SK-N-SH treated with all-trans-retinoic acid at 6 μM for 48 hours (cell line): ENCODE data around the gene VARS1.

Experiments used
- ATAC-seq: fragments of 200-7000 bp; cut with Tn5 transposase; 3 replicates; pipeline ENCODE4 v1.9.1; 2020; ENCODE audit warnings: mild to moderate bottlenecking, moderate library complexity
- ARNTL ChIP-seq: fragments of 450-650 bp; formaldehyde crosslinking; IDR thresholded peaks from 2 replicates; pipeline ENCODE4 v1.5.0; 2020; ENCODE audit warnings: low read depth, mild to moderate bottlenecking, moderate library complexity, borderline replicate concordance
- BACH2 ChIP-seq: fragments of 250-450 bp; sonication (Bioruptor Pico); IDR thresholded peaks from 2 replicates; pipeline ENCODE4 v1.9.0; 2021; ENCODE audit warnings: mild to moderate bottlenecking, borderline replicate concordance
- CSDC2 ChIP-seq: fragments of 250-450 bp; sonication (Bioruptor Pico); IDR thresholded peaks from 2 replicates; pipeline ENCODE4 v1.5.0; 2020; ENCODE audit warnings: mild to moderate bottlenecking, moderate library complexity
- ESRRG ChIP-seq: fragments of 250-450 bp; sonication (Bioruptor Pico); IDR thresholded peaks from 2 replicates; pipeline ENCODE4 v1.6.1; 2021; ENCODE audit warnings: mild to moderate bottlenecking
- GLIS3 ChIP-seq: fragments of 250-450 bp; sonication (Bioruptor Pico); IDR thresholded peaks from 2 replicates; pipeline ENCODE4 v1.5.0; 2020; ENCODE audit warnings: mild to moderate bottlenecking, moderate library complexity
- ISL1 ChIP-seq: fragments of 250-450 bp; sonication (Bioruptor Pico); IDR thresholded peaks from 2 replicates; pipeline ENCODE4 v2.1.2; 2022; ENCODE audit warnings: mild to moderate bottlenecking, moderate library complexity
- OSR1 ChIP-seq: fragments of 250-450 bp; sonication (Bioruptor Pico); IDR thresholded peaks from 2 replicates; pipeline ENCODE4 v1.8.0; 2022; ENCODE audit warnings: moderate library complexity, mild to moderate bottlenecking, inconsistent platforms
- PPARA ChIP-seq: fragments of 250-450 bp; sonication (Bioruptor Pico); IDR thresholded peaks from 2 replicates; pipeline ENCODE4 v1.5.0; 2020; ENCODE audit warnings: mild to moderate bottlenecking, borderline replicate concordance
- RARB ChIP-seq: fragments of 250-450 bp; sonication (Bioruptor Pico); IDR thresholded peaks from 2 replicates; pipeline ENCODE4 v1.8.0; 2021; ENCODE audit warnings: mild to moderate bottlenecking, moderate library complexity
- SNAI2 ChIP-seq: fragments of 250-450 bp; sonication (Bioruptor Pico); IDR thresholded peaks from 2 replicates; pipeline ENCODE4 v1.5.0; 2020; ENCODE audit warnings: mild to moderate bottlenecking, moderate library complexity
- TCF4 ChIP-seq: fragments of 250-450 bp; sonication (Bioruptor Pico); IDR thresholded peaks from 2 replicates; pipeline ENCODE4 v1.8.0; 2021; ENCODE audit warnings: mild to moderate bottlenecking, moderate library complexity, borderline replicate concordance
- TOX ChIP-seq: fragments of 250-450 bp; sonication (Bioruptor Pico); IDR thresholded peaks from 2 replicates; pipeline ENCODE4 v1.8.0; 2021; ENCODE audit warnings: mild to moderate bottlenecking, moderate library complexity, borderline replicate concordance
- ZC3H10 ChIP-seq: fragments of 250-450 bp; sonication (Bioruptor Pico); IDR thresholded peaks from 2 replicates; pipeline ENCODE4 v1.5.1; 2021; ENCODE audit warnings: mild to moderate bottlenecking, moderate library complexity
- ZFP3 ChIP-seq: fragments of 250-450 bp; sonication (Bioruptor Pico); IDR thresholded peaks from 2 replicates; pipeline ENCODE4 v1.5.0; 2020; ENCODE audit warnings: mild to moderate bottlenecking, moderate library complexity
- ZFP30 ChIP-seq: fragments of 450-650 bp; formaldehyde crosslinking; IDR thresholded peaks from 2 replicates; pipeline ENCODE4 v1.5.0; 2022; ENCODE audit warnings: mild to moderate bottlenecking, moderate library complexity
- ZNF565 ChIP-seq: fragments of 450-650 bp; formaldehyde crosslinking; conservative IDR thresholded peaks from 2 replicates; pipeline ENCODE4 v1.5.0; 2020; ENCODE audit warnings: low read depth, mild to moderate bottlenecking, moderate library complexity
- ZNF70 ChIP-seq: fragments of 450-650 bp; formaldehyde crosslinking; IDR thresholded peaks from 2 replicates; pipeline ENCODE4 v1.5.0; 2020; ENCODE audit warnings: mild to moderate bottlenecking, moderate library complexity
- ZNF8 ChIP-seq: fragments of 450-650 bp; formaldehyde crosslinking; IDR thresholded peaks from 2 replicates; pipeline ENCODE4 v1.5.0; 2020; ENCODE audit warnings: mild to moderate bottlenecking, moderate library complexity
- TF ChIP-seq, protein P1 (sequence below): fragments of 250-450 bp; sonication (Bioruptor Pico); IDR thresholded peaks from 2 replicates; pipeline ENCODE4 v1.8.0; 2020; ENCODE audit warnings: mild to moderate bottlenecking, moderate library complexity, borderline replicate concordance
- TF ChIP-seq, protein P2 (sequence below): fragments of 250-450 bp; sonication (Bioruptor Pico); IDR thresholded peaks from 2 replicates; pipeline ENCODE4 v1.5.1; 2020; ENCODE audit warnings: low read depth, mild to moderate bottlenecking, moderate library complexity
- TF ChIP-seq, protein P3 (sequence below): fragments of 250-450 bp; sonication (Bioruptor Pico); IDR thresholded peaks from 2 replicates; pipeline ENCODE4 v1.5.0; 2020; ENCODE audit warnings: mild to moderate bottlenecking, moderate library complexity
- TF ChIP-seq, protein P4 (sequence below): fragments of 250-450 bp; sonication (Bioruptor Pico); IDR thresholded peaks from 2 replicates; pipeline ENCODE4 v1.5.1; 2021; ENCODE audit warnings: mild to moderate bottlenecking, moderate library complexity
- TF ChIP-seq, protein P5 (sequence below): fragments of 250-450 bp; sonication (Bioruptor Pico); IDR thresholded peaks from 2 replicates; pipeline ENCODE4 v1.8.0; 2021; ENCODE audit warnings: low read depth, mild to moderate bottlenecking, moderate library complexity, borderline replicate concordance

The VARS1 gene

DNA sequence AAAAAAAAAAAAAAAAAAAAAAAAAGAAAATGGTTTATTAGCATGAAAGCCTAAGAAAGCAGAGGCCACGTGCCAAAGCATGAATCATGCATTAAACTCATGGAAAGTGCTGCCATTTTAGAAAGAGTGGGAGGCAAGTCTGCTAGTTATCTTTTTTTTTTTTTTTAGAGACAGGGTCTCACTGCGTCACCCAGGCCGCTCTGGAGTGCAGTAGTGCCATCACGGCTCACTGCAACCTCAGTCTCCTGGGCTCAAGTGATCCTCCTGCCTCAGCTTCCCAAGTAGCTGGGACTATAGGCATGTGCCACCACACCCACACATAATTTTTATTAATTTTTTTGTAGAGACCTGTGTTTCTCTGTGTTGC is 23.6 kb downstream of the VARS1 start:
- ATAC-seq: no peak
- TF ChIP-seq TCF4 (CRISPR knock-in tag) (no peak), RARB (CRISPR knock-in tag) (no peak), GLIS3 (no peak), ZNF565 (CRISPR knock-in tag) (no peak), ISL1 (CRISPR knock-in tag) (no peak), TOX (CRISPR knock-in tag) (no peak), ESRRG (CRISPR knock-in tag) (no peak), ZNF8 (CRISPR knock-in tag) (no peak), BACH2 (CRISPR knock-in tag) (no peak), ARNTL (no peak), ZC3H10 (CRISPR knock-in tag) (no peak), ZNF70 (no peak)
- TF ChIP-seq, protein P1, sequence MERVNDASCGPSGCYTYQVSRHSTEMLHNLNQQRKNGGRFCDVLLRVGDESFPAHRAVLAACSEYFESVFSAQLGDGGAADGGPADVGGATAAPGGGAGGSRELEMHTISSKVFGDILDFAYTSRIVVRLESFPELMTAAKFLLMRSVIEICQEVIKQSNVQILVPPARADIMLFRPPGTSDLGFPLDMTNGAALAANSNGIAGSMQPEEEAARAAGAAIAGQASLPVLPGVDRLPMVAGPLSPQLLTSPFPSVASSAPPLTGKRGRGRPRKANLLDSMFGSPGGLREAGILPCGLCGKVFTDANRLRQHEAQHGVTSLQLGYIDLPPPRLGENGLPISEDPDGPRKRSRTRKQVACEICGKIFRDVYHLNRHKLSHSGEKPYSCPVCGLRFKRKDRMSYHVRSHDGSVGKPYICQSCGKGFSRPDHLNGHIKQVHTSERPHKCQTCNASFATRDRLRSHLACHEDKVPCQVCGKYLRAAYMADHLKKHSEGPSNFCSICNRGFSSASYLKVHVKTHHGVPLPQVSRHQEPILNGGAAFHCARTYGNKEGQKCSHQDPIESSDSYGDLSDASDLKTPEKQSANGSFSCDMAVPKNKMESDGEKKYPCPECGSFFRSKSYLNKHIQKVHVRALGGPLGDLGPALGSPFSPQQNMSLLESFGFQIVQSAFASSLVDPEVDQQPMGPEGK (CRISPR knock-in tag): no peak
- TF ChIP-seq, all 23 proteins: peak for 0

DNA sequence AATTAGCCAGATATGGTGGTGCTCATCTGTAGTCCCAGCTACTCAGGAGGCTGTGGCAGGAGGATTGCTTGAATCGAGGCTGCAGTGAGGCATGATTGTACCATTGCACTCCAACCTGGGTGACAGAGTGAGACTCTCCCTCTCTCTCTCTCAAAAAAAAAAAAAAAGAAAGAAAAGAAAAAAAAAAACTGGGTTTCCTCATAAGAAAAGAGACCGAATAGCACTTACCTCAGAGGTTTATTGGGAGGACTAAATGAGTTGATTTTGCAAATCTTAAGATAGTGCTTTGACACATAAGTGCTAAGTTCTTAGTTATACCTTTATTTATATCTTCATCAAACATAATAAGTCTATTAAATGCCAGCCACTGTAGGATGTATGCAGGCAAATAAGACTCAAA is 24.7 kb downstream of the VARS1 start:
- no peak for TF ChIP-seq CSDC2 (CRISPR knock-in tag)
- TF ChIP-seq TCF4 (CRISPR knock-in tag): no peak
- TF ChIP-seq, protein P2, sequence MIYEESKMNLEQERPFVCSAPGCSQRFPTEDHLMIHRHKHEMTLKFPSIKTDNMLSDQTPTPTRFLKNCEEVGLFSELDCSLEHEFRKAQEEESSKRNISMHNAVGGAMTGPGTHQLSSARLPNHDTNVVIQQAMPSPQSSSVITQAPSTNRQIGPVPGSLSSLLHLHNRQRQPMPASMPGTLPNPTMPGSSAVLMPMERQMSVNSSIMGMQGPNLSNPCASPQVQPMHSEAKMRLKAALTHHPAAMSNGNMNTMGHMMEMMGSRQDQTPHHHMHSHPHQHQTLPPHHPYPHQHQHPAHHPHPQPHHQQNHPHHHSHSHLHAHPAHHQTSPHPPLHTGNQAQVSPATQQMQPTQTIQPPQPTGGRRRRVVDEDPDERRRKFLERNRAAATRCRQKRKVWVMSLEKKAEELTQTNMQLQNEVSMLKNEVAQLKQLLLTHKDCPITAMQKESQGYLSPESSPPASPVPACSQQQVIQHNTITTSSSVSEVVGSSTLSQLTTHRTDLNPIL (CRISPR knock-in tag): no peak
- TF ChIP-seq, protein P3, sequence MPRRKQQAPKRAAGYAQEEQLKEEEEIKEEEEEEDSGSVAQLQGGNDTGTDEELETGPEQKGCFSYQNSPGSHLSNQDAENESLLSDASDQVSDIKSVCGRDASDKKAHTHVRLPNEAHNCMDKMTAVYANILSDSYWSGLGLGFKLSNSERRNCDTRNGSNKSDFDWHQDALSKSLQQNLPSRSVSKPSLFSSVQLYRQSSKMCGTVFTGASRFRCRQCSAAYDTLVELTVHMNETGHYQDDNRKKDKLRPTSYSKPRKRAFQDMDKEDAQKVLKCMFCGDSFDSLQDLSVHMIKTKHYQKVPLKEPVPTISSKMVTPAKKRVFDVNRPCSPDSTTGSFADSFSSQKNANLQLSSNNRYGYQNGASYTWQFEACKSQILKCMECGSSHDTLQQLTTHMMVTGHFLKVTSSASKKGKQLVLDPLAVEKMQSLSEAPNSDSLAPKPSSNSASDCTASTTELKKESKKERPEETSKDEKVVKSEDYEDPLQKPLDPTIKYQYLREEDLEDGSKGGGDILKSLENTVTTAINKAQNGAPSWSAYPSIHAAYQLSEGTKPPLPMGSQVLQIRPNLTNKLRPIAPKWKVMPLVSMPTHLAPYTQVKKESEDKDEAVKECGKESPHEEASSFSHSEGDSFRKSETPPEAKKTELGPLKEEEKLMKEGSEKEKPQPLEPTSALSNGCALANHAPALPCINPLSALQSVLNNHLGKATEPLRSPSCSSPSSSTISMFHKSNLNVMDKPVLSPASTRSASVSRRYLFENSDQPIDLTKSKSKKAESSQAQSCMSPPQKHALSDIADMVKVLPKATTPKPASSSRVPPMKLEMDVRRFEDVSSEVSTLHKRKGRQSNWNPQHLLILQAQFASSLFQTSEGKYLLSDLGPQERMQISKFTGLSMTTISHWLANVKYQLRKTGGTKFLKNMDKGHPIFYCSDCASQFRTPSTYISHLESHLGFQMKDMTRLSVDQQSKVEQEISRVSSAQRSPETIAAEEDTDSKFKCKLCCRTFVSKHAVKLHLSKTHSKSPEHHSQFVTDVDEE: no peak
- no peak for TF ChIP-seq ZFP30 (CRISPR knock-in tag)
- no peak for TF ChIP-seq ZC3H10 (CRISPR knock-in tag)
- no peak for TF ChIP-seq TOX (CRISPR knock-in tag)
- no peak for TF ChIP-seq ESRRG (CRISPR knock-in tag)
- TF ChIP-seq, protein P4, sequence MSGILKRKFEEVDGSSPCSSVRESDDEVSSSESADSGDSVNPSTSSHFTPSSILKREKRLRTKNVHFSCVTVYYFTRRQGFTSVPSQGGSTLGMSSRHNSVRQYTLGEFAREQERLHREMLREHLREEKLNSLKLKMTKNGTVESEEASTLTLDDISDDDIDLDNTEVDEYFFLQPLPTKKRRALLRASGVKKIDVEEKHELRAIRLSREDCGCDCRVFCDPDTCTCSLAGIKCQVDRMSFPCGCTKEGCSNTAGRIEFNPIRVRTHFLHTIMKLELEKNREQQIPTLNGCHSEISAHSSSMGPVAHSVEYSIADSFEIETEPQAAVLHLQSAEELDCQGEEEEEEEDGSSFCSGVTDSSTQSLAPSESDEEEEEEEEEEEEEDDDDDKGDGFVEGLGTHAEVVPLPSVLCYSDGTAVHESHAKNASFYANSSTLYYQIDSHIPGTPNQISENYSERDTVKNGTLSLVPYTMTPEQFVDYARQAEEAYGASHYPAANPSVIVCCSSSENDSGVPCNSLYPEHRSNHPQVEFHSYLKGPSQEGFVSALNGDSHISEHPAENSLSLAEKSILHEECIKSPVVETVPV (CRISPR knock-in tag): no peak
- TF ChIP-seq ZNF565 (CRISPR knock-in tag): no peak
- no peak for TF ChIP-seq ZFP3 (CRISPR knock-in tag)
- no peak for ATAC-seq

DNA sequence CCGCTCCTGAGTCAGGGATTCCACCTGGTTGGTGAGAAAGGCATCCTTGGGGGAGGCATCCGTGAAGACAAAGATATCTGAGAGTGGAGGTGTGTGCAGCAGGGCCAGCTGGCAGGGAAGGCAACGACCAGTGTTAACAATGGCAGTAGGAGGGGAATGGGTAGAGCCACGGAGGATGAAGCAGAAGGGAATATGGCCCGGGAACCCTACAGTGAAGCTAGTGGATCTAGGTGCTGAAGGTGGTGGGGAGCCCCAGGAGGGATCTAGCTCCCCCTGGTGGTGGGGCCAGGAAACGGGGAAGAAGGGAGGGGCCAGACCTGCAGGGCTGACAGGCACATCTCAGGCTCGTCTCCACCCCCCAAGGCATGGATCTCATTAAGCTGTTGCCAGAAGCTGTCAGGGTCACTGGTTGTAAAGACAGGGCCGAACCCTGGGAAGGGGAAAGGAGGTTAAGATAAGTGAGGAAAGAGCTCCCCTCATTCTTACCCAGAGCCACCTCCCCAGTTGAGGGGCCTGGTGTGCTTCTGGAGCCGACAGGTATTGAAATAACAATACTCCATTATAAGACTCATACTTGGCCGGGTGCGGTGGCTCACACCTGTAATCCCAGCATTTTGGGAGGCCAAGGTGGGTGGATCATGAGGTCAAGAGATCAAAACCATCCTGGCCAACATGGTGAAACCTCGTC is 25.7 kb downstream of the VARS1 start:
- peak; percentile 46 for ATAC-seq
- TF ChIP-seq, protein P2 (CRISPR knock-in tag): no peak
- TF ChIP-seq, protein P4 (CRISPR knock-in tag): no peak
- TF ChIP-seq ARNTL (no peak), OSR1 (no peak), GLIS3 (no peak), ESRRG (CRISPR knock-in tag) (no peak), CSDC2 (CRISPR knock-in tag) (no peak), ZNF70 (no peak), BACH2 (CRISPR knock-in tag) (no peak), ZNF8 (CRISPR knock-in tag) (no peak), SNAI2 (no peak), RARB (CRISPR knock-in tag) (no peak), TOX (CRISPR knock-in tag) (no peak), TCF4 (CRISPR knock-in tag) (no peak), PPARA (no peak)
- TF ChIP-seq, protein P5, sequence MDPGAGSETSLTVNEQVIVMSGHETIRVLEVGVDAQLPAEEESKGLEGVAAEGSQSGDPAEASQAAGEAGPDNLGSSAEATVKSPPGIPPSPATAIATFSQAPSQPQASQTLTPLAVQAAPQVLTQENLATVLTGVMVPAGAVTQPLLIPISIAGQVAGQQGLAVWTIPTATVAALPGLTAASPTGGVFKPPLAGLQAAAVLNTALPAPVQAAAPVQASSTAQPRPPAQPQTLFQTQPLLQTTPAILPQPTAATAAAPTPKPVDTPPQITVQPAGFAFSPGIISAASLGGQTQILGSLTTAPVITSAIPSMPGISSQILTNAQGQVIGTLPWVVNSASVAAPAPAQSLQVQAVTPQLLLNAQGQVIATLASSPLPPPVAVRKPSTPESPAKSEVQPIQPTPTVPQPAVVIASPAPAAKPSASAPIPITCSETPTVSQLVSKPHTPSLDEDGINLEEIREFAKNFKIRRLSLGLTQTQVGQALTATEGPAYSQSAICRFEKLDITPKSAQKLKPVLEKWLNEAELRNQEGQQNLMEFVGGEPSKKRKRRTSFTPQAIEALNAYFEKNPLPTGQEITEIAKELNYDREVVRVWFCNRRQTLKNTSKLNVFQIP (CRISPR knock-in tag): no peak
